Memory B cell (primary cell): ENCODE results near the gene NTN1.
"Not testable (repeated sequence)": the region's sequence is repeated elsewhere in the genome, so short reads cannot be mapped to it uniquely, and the experiment has no call there.

Experiments
- ATAC-seq: fragments of 150-1000 bp; cut with Tn5 transposase; 2 replicates; pipeline ENCODE4 v1.10.0; 2021; ENCODE audit warnings: low read depth, mild to moderate bottlenecking, moderate library complexity
- DNase-seq, 2 donors: peaks; one replicate each; pipeline ENCODE4 v3.0.0; 2022; ENCODE audit warnings: low spot score in 2 of 2
- H3K27ac Mint-ChIP-seq: one replicate; pipeline ENCODE4 v1.8.0; 2022; ENCODE audit warnings: mild to moderate bottlenecking, moderate library complexity, mixed read lengths
- H3K27me3 Mint-ChIP-seq: one replicate; pipeline ENCODE4 v1.8.0; 2022; ENCODE audit warnings: mixed read lengths
- H3K36me3 Mint-ChIP-seq: one replicate; pipeline ENCODE4 v1.8.0; 2022; ENCODE audit warnings: mild to moderate bottlenecking, mixed read lengths
- H3K4me1 Mint-ChIP-seq: one replicate; pipeline ENCODE4 v1.8.0; 2022; ENCODE audit warnings: mixed read lengths
- H3K4me3 Mint-ChIP-seq: one replicate; pipeline ENCODE4 v1.8.0; 2022; ENCODE audit warnings: mild to moderate bottlenecking, moderate library complexity, mixed read lengths
- H3K9me3 Mint-ChIP-seq: one replicate; pipeline ENCODE4 v1.8.0; 2022; ENCODE audit warnings: mixed read lengths

The NTN1 gene

DNA sequence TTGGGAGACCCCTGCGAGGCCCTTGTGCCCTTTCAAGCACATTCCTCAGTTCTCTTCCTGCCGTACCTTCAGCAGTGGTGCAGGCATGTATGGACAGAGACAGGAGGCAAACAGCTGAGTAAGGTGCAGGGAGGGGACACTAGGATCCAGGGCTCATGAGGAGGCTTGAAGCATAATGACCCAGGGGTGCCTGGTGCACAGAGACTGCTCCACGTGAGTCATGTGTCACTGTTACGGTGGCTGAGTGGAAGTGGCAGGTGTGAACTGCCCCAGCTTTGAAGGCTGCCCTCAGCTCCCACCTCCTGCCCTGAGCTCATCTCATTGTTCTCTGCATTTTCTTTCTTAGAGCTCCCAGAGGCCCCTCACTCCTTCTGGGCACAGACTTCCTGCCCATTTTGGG is 124.8 kb downstream of the NTN1 start:
- Mint-ChIP-seq H3K9me3 (no peaks in the 10 kb centered on the region), H3K4me3 (no peak overlapping the region), H3K27me3 (peaks cover 2% of the 10 kb centered on the region), H3K4me1 (no peaks in the 10 kb centered on the region), H3K36me3 (no peaks in the 10 kb centered on the region), H3K27ac (no peak overlapping the region)
- DNase-seq (no peak), ATAC-seq (no peak)

DNA sequence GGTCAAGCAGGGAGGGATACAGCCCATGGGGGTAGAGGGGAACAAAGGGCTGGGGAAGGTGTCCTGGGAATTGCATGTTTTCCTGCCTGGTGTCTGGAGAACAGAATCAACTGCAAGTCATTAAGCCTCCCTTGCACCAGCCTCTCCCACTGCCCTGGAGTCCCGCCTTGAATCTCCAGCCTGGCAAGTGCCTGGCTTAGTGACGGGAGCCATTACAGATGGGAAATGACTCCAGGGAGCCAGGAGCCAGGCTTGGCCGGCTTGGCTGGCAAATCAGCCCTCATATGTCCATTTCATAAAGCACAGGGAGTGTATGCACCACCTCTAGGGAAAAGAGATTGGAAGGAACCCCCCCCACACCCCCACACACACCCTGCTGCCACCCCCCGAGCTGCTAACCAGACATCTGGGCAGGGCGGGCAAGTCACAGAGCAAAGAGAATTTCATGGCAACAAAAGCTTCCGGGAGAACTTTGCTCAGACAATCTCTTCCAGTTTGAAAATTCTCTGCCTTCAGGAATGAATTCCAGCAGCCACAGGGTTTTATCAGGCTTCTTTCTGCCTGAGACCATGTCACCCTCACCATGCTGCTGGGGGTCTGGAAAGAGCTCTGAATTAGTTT is 127.7 kb downstream of the NTN1 start:
- no peaks in the 10 kb centered on the region for H3K36me3 Mint-ChIP-seq
- no peaks in the 10 kb centered on the region for H3K9me3 Mint-ChIP-seq
- no peak for DNase-seq
- no peak overlapping the region for H3K4me3 Mint-ChIP-seq
- no peak overlapping the region for H3K27ac Mint-ChIP-seq
- peaks cover 4% of the 10 kb centered on the region for H3K27me3 Mint-ChIP-seq
- H3K4me1 Mint-ChIP-seq, result no peaks in the 10 kb centered on the region
- no peak for ATAC-seq

DNA sequence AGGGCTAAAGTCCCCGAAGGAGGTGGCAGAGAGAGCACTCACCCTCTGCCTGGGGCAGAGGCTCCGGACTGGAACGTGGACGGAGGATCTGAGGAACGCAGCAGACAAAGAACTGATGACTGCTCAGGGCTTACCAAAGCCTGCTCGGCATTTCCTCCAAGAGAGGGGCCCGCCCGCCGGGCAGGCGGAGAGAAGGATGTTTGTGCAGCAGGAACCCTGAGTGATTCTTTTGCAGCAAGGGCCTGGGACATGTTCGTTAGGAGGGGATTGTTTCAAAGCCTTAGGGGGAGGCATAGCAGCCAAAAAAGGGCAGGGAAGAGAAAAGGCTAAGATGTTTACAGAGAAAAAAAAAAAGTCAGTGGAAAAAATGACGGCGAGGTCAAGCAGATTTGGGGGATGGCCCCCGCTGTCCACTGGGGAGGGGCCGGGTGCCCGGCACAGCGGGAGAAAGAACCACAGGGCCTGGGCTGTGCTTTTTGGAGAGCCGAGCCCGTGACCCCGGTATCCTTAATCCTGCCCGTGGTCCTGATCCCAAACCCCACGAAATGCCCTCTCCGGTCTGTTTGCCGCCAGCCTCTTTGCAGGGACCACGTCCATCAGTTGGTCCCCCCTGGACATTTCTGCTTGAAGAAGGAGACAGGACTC is 129.3 kb downstream of the NTN1 start:
- H3K4me1 Mint-ChIP-seq, result no peaks in the 10 kb centered on the region
- H3K36me3 Mint-ChIP-seq, result no peaks in the 10 kb centered on the region
- DNase-seq, result no peak
- no peaks in the 10 kb centered on the region for H3K9me3 Mint-ChIP-seq
- H3K27me3 Mint-ChIP-seq, result peaks cover 4% of the 10 kb centered on the region
- H3K27ac Mint-ChIP-seq, result no peak overlapping the region
- ATAC-seq, result no peak
- no peak overlapping the region for H3K4me3 Mint-ChIP-seq

DNA sequence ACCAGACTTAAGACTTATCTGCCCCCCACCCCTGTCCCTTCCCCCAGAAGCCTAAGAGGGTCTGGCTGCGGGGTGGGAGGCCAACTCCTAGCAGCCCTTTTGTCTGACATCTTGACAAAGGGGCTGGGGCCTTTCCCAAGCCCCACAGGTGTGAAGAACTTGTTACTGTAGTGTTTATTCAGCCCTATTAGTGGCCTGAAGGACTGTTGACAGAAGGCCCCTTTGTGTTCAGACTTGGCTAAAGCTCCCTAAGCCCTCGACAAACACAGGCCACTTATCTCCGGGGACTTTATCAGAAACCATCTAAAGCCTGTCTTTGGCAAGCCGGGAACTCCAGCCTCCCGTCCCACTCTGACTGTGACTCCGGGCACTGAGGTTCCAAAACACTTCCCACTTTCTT is 129.8 kb downstream of the NTN1 start:
- H3K36me3 Mint-ChIP-seq, result no peaks in the 10 kb centered on the region
- H3K4me1 Mint-ChIP-seq, result no peaks in the 10 kb centered on the region
- no peak overlapping the region for H3K4me3 Mint-ChIP-seq

DNA sequence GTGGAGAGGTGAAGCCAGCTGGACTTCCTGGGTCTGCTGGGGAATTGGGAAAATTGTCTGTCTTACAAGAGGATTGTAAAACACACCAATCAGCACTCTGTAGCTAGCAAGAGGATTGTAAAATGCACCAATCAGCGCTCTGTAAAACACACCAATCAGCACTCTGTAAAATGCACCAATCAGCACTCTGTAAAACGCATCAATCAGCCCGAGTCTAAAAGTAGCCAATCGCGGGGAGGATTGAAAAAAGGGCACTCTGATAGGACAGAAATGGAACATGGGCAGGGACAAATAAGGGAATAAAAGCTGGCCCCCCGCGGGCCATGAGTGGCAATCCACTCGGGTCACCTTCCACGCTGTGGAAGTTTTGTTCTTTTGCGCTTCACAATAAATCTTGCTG is 130.4 kb downstream of the NTN1 start:
- H3K4me1 Mint-ChIP-seq, ATAC-seq, H3K27me3 Mint-ChIP-seq, DNase-seq, H3K36me3 Mint-ChIP-seq, H3K27ac Mint-ChIP-seq, H3K9me3 Mint-ChIP-seq, H3K4me3 Mint-ChIP-seq: not testable (repeated sequence)

More for the DNA sequence above, 129.8 kb downstream of the NTN1 start:
- ATAC-seq, result no peak
- no peak for DNase-seq
- peaks cover 4% of the 10 kb centered on the region for H3K27me3 Mint-ChIP-seq
- H3K9me3 Mint-ChIP-seq, result no peaks in the 10 kb centered on the region
- no peak overlapping the region for H3K27ac Mint-ChIP-seq

DNA sequence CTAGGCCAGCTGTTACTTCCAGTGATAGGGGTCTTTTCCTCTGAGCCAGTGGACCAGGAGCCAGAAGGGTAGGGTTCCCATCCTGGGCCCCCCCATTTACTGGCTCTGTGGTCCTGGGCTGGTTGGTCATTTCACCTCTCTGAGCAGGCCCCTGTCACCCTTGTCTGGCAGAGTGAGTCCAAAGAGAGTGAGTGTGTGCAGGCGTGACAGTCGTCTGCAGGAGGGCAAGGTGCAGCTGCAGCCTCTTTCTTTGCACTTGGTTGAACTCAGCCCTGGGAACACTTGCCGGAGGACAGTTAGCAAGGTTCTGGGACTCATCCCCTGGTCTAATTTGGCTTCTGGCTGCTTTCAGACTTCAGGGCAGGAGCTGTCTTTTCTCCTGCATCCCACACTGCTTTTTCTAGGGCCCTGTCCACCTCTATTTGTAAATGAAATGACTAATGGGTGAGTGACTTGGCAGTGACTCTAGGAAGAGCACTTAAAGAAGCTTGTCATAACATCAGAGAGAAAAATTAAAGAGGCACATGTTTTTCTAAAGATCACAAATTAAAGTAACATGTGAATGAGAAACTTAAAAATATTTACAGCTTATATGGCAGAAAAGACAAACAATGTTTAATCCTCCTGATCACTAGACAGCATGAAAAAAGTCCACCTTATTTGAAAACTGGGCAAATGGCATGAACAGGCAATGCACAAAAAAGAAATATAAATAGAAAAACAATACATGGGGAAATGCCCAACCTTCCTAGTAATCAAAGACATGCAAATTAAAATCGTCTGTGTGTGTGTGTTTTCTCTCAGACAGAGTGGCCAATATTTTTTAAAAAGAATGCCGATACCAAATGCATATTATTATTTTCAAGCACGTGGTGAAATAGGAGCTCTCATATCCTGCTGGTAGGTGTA is 137.5 kb downstream of the NTN1 start:
- ATAC-seq, result no peak
- Mint-ChIP-seq H3K4me1 (no peaks in the 10 kb centered on the region), H3K4me3 (no peak overlapping the region), H3K36me3 (no peaks in the 10 kb centered on the region), H3K9me3 (no peaks in the 10 kb centered on the region), H3K27me3 (peaks cover 6% of the 10 kb centered on the region), H3K27ac (no peak overlapping the region)
- no peak for DNase-seq

DNA sequence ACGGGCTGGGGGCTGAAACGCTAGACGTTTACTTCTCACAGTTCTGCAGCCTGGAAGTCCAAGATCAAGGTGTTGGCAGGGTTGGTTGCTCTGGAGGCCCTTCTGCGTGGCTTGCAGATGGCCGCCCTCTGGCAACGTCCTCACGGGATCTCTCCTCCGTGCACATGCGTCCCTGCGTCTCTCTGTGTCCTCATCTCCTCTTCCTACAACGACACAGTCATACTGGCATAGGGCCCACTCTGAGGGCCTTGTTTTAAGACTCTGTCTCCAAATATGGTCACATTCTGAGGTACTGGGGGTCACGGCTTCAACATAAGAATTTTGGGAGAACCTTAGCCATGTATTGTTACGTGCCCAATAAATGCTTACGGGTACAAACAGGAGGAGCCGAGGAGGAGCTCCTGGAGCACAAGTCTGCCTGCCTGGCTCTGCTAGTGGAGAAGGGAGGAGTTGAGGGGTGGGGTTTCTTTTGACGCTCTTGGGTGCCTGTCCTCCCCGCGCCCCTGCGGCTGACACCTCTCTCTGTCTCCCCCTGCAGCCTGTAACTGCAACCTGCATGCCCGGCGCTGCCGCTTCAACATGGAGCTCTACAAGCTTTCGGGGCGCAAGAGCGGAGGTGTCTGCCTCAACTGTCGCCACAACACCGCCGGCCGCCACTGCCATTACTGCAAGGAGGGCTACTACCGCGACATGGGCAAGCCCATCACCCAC is 141.1 kb downstream of the NTN1 start:
- Mint-ChIP-seq H3K4me1 (no peaks in the 10 kb centered on the region), H3K9me3 (no peaks in the 10 kb centered on the region), H3K36me3 (no peaks in the 10 kb centered on the region)

DNA sequence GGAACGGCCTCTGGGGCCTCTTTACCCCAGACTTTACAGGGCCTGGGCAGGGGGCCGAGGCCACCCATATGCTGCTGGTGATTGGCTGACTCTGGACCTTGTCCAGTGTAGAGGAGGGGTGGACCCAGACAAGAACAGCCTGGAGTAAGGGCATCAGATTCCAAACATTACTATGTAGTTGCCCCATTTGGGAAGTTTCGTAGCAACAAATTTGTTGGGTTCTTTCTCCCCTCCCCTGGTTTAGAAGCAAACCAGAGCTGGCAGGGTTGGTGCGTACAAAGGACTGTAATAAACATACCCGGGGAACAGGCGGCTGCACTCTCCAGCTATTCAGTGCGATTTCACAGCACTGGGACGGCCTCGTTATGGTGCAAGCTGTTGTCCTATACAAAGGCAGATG is 145.5 kb downstream of the NTN1 start:
- H3K27me3 Mint-ChIP-seq, result peaks cover 12% of the 10 kb centered on the region
- H3K9me3 Mint-ChIP-seq, result peaks cover 3% of the 10 kb centered on the region
- peaks cover 3% of the 10 kb centered on the region for H3K4me1 Mint-ChIP-seq
- ATAC-seq, result no peak
- H3K4me3 Mint-ChIP-seq, result no peak overlapping the region
- no peak for DNase-seq
- H3K27ac Mint-ChIP-seq, result no peak overlapping the region
- H3K36me3 Mint-ChIP-seq, result peaks cover 3% of the 10 kb centered on the region

More for the DNA sequence above, 141.1 kb downstream of the NTN1 start:
- DNase-seq (no peak), ATAC-seq (no peak)
- H3K27me3 Mint-ChIP-seq, result peaks cover under 1% of the 10 kb centered on the region
- H3K27ac Mint-ChIP-seq, result no peak overlapping the region
- no peak overlapping the region for H3K4me3 Mint-ChIP-seq

DNA sequence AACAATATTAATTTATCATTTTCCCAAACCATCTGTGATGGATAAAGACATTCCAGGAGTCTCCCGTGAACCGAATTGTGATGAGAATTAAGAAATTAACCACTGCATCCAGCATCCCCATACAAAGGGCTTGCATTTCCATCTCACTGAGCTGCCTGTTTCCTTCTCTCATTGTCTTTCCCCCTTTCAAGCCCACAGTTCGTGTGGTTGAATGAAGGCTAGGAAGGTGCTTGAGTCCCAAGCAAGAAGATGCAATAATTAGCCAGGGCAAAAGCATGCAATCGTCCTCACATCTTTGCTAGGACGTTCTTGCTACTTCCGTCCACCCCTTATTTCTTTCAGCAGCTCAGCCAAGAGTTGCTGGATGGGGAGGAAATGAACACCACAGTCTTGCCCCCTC is 146.1 kb downstream of the NTN1 start:
- peaks cover 3% of the 10 kb centered on the region for H3K36me3 Mint-ChIP-seq
- H3K4me3 Mint-ChIP-seq, result no peak overlapping the region
- H3K9me3 Mint-ChIP-seq, result peaks cover 3% of the 10 kb centered on the region
- H3K27ac Mint-ChIP-seq, result no peak overlapping the region
- peaks cover 12% of the 10 kb centered on the region for H3K27me3 Mint-ChIP-seq
- ATAC-seq (no peak), DNase-seq (no peak)
- H3K4me1 Mint-ChIP-seq, result peaks cover 4% of the 10 kb centered on the region

DNA sequence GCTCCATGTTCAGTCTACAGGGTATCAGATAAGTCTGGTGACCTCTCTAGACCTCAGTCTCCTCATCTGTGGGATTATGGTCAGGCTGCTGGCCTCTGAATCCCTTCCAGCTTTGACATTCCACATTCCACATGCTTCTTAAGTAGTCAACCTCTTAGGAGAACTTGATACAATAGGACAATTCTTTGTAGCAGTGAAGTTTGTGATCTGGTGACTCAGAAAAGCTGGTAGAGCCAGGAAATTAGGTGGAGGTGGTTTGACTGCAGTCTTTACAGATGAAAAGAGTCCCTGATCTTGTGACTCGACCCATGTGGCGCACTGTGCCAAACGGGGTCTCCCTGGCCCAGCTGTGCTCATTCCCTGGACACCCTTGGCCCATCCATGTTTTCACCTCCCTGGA is 147.8 kb downstream of the NTN1 start:
- peaks cover 5% of the 10 kb centered on the region for H3K4me1 Mint-ChIP-seq
- no peak overlapping the region for H3K4me3 Mint-ChIP-seq
- peaks cover 3% of the 10 kb centered on the region for H3K36me3 Mint-ChIP-seq
- peaks cover 4% of the 10 kb centered on the region for H3K9me3 Mint-ChIP-seq
- DNase-seq (no peak), ATAC-seq (no peak)
- peaks cover 12% of the 10 kb centered on the region for H3K27me3 Mint-ChIP-seq
- H3K27ac Mint-ChIP-seq, result no peak overlapping the region

DNA sequence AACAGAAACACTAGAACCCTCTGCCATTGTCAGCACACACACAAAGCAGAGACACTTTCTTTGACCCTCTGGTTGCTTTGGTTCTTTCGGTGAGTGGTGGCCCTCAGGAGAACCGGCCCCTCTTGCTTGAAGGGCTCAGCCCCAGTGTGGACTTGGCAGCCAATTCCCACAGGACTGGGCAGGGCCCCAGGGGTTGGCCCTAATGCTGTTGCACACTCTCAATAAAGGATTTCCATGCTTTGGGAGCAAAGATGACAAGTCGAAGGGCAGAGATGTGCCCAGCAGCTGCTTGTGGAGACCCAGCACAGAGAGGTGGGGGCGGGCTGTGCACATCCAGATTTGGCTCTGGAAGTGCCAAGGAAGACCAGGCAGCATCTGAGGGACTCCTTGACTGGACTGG is 149.0 kb downstream of the NTN1 start:
- H3K4me3 Mint-ChIP-seq, result no peak overlapping the region
- H3K9me3 Mint-ChIP-seq, result peaks cover 4% of the 10 kb centered on the region
- H3K36me3 Mint-ChIP-seq, result peaks cover 3% of the 10 kb centered on the region
- no peak for DNase-seq
- H3K27me3 Mint-ChIP-seq, result peaks cover 12% of the 10 kb centered on the region
- no peak for ATAC-seq
- H3K4me1 Mint-ChIP-seq, result peaks cover 5% of the 10 kb centered on the region
- H3K27ac Mint-ChIP-seq, result no peak overlapping the region

DNA sequence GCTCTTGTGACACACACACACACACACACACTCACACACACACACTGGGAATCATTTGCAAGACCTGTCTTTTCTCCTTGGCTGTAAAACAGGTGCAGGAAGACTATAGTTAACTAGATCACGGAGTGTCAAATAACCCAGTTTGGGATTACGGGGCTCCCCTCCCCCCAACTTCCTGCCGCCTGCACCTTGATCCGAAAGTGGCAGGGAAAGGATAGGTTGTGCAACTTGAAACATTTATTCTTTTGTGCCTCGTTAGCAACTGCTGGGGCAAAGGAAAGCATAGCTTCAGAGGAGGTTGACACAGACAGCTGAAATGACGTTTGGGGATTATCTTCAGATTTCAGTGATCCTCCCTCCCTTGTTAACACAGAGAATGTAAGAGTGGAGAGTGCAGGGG is 149.5 kb downstream of the NTN1 start:
- peaks cover 4% of the 10 kb centered on the region for H3K9me3 Mint-ChIP-seq
- no peak for ATAC-seq
- DNase-seq, result no peak
- no peak overlapping the region for H3K27ac Mint-ChIP-seq
- H3K36me3 Mint-ChIP-seq, result peaks cover 3% of the 10 kb centered on the region
- H3K4me1 Mint-ChIP-seq, result peaks cover 5% of the 10 kb centered on the region
- peaks cover 12% of the 10 kb centered on the region for H3K27me3 Mint-ChIP-seq
- no peak overlapping the region for H3K4me3 Mint-ChIP-seq

DNA sequence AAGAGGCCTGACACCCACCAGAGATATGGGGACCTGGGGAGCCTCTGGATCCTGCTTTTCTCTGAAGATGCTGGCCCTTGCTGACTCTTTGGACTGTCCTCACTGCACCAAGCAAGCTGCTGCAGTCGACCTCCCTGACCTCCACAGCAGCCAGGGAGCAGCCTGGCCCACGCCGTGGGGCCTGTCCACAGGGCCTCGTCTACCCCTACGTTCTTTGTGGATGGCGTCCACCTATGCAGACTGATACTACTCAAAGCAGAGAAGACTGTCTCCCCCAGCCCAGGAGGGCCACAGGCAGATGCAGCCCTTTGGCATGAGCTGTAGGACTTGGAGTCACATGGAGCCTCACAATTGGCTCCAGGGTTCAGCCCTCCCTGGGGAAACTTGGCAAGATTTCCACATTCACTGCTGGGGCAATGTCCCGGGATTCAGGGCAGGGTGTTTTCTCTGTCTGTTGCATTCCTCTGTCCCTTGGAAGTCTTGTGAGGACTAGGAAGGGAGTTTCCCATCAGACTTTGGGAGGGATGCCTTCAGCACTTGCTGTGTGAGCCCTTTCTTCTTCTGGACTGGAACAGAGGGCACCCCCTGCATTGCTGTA is 152.2 kb downstream of the NTN1 start:
- DNase-seq, result no peak
- ATAC-seq, result no peak
- peaks cover 3% of the 10 kb centered on the region for H3K36me3 Mint-ChIP-seq
- peaks cover 4% of the 10 kb centered on the region for H3K9me3 Mint-ChIP-seq
- peaks cover 5% of the 10 kb centered on the region for H3K4me1 Mint-ChIP-seq
- H3K27me3 Mint-ChIP-seq, result peaks cover 6% of the 10 kb centered on the region
- H3K4me3 Mint-ChIP-seq, result no peak overlapping the region
- no peak overlapping the region for H3K27ac Mint-ChIP-seq
